ENCODE data around the gene CRYL1.

The CRYL1 gene

GRCh38 chr13:20431080-20431479 lies 94.6 kb downstream of the CRYL1 start:
- TF ChIP-seq CTCF (conservative IDR thresholded peaks at IDR 0.05; ENCODE audit: control insufficient read depth, insufficient read depth, low read depth, low read length) = no peak
- DNase-seq (ENCODE audit: low read depth) = no peak
- H3K4me3 ChIP-seq (ENCODE audit: control insufficient read depth, low read depth, low read length) = no peak overlapping the region

- no peak overlapping the region for H3K4me3 ChIP-seq (ENCODE audit: control insufficient read depth, low read depth, low read length)
- DNase-seq (ENCODE audit: low read depth) = no peak
- TF ChIP-seq CTCF (conservative IDR thresholded peaks at IDR 0.05; ENCODE audit: control insufficient read depth, insufficient read depth, low read depth, low read length) = no peak
These were observed 95.4 kb downstream of the CRYL1 start for GRCh38 chr13:20430296-20430695.

- no peak for DNase-seq (ENCODE audit: low read depth)
- no peak overlapping the region for H3K4me3 ChIP-seq (ENCODE audit: control insufficient read depth, low read depth, low read length)
- no peak for TF ChIP-seq CTCF (conservative IDR thresholded peaks at IDR 0.05; ENCODE audit: control insufficient read depth, insufficient read depth, low read depth, low read length)
These were observed 96.0 kb downstream of the CRYL1 start for GRCh38 chr13:20429682-20430081.

GRCh38 chr13:20428666-20429644 lies 96.7 kb downstream of the CRYL1 start:
- no peak for TF ChIP-seq CTCF (conservative IDR thresholded peaks at IDR 0.05; ENCODE audit: control insufficient read depth, insufficient read depth, low read depth, low read length)
- peak; percentile 91 for DNase-seq (ENCODE audit: low read depth)
- no peak overlapping the region for H3K4me3 ChIP-seq (ENCODE audit: control insufficient read depth, low read depth, low read length)

- no peak overlapping the region for H3K4me3 ChIP-seq (ENCODE audit: control insufficient read depth, low read depth, low read length)
- no peak for TF ChIP-seq CTCF (conservative IDR thresholded peaks at IDR 0.05; ENCODE audit: control insufficient read depth, insufficient read depth, low read depth, low read length)
- peak; percentile 89 for DNase-seq (ENCODE audit: low read depth)
These were observed 98.8 kb downstream of the CRYL1 start for GRCh38 chr13:20426766-20427448.

GRCh38 chr13:20425819-20426219 lies 99.8 kb downstream of the CRYL1 start:
- no peak for TF ChIP-seq CTCF (conservative IDR thresholded peaks at IDR 0.05; ENCODE audit: control insufficient read depth, insufficient read depth, low read depth, low read length)
- no peak overlapping the region for H3K4me3 ChIP-seq (ENCODE audit: control insufficient read depth, low read depth, low read length)
- DNase-seq (ENCODE audit: low read depth) = no peak

Data from fibroblast of mammary gland (primary cell).